Measurements from ENCODE around the gene NDUFV2.

The NDUFV2 gene

DNA sequence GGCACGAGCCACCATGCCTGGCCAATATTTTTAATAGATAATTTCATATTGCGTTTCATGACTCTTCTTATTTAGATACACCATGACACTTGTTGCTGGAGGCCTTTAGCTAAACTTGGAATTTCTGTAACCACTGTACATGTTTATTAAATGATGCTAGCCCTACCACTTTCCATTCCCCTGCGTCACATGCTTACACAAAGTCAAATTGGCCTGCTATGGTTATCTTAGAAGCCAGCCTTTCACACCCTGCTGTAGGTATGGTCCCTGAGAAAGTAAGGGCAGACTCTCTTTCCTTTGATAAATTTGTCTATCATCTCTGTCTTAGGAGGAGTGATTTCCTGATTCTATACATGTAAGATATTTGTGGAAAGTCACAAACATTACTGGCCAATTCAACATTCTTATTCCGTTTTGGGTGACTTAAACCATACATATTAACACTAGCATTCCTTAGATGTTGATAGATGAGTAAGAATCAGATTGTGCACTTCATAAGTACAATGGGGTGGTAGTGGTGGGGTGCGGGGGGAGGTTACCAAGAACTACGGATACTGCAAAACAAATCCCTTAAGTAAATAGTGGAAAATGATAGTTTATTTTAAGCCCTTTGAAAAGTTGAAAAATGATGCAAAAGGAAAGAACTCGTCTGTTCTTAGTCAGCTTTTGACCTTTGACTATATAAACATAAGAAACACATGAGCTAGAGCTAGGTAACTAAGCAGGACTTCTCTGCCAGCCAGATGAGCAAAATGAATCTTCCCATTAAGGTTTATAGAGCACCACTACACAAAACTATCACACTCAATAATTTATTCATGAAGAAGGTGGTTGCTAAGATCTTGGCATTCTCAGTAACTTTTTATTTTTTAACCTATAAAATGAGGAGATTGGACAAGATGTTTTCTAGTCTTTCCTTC is 7.9 kb upstream of the NDUFV2 start:
- DNase-seq (ENCODE audit: low spot score) = no peak
- in situ Hi-C loops (cut with MboI; ENCODE audit: low pct_unique_long_range_greater_than_20kb, low sequenced_read_pairs, unreplicated experiment) = no loop called here
- no peak for TF ChIP-seq CTCF (IDR thresholded peaks at IDR 0.05; ENCODE audit: extremely low read depth, insufficient read depth, missing control alignments)

GRCh38 chr18:9095297-9096006 is 7.0 kb upstream of the NDUFV2 start:
- no peak for TF ChIP-seq CTCF (IDR thresholded peaks at IDR 0.05; ENCODE audit: extremely low read depth, insufficient read depth, missing control alignments)
- in situ Hi-C loops (cut with MboI; ENCODE audit: low pct_unique_long_range_greater_than_20kb, low sequenced_read_pairs, unreplicated experiment) = no loop called here
- peak; percentile 50 for DNase-seq (ENCODE audit: low spot score)

- no peak for DNase-seq (ENCODE audit: low spot score)
- in situ Hi-C loops (cut with MboI; ENCODE audit: low pct_unique_long_range_greater_than_20kb, low sequenced_read_pairs, unreplicated experiment) = no loop called here
- TF ChIP-seq CTCF (IDR thresholded peaks at IDR 0.05; ENCODE audit: extremely low read depth, insufficient read depth, missing control alignments) = no peak
Observed at GRCh38 chr18:9096007-9096371, 6.5 kb upstream of the NDUFV2 start.

GRCh38 chr18:9096685-9097084 is 5.8 kb upstream of the NDUFV2 start:
- no peak for TF ChIP-seq CTCF (IDR thresholded peaks at IDR 0.05; ENCODE audit: extremely low read depth, insufficient read depth, missing control alignments)
- in situ Hi-C loops (cut with MboI; ENCODE audit: low pct_unique_long_range_greater_than_20kb, low sequenced_read_pairs, unreplicated experiment) = no loop called here

DNA sequence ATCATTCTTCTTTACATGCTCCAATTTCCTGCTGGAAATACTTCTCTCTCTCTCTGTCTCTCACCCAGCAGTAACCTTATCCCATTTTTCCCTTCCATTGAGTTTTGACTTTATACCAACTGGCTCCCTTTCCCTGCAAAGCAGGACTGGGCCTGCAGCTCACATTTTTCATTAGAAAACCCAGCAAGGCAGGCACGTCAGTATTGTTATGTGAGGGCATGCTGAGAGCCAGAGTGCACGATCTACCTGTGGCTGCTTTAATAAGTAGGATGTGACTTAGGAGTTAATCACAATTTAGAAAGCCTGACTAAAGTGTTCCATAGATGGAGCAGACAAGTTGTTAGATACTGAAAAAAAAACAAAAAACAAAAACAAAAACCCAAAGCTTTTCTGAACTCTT is 5.2 kb upstream of the NDUFV2 start:
- DNase-seq (ENCODE audit: low spot score) = no peak
- in situ Hi-C loops (cut with MboI; ENCODE audit: low pct_unique_long_range_greater_than_20kb, low sequenced_read_pairs, unreplicated experiment) = no loop called here
- no peak for TF ChIP-seq CTCF (IDR thresholded peaks at IDR 0.05; ENCODE audit: extremely low read depth, insufficient read depth, missing control alignments)

More at GRCh38 chr18:9096685-9097084, 5.8 kb upstream of the NDUFV2 start:
- no peak for DNase-seq (ENCODE audit: low spot score)

- no peak for TF ChIP-seq CTCF (IDR thresholded peaks at IDR 0.05; ENCODE audit: extremely low read depth, insufficient read depth, missing control alignments)
- no peak for DNase-seq (ENCODE audit: low spot score)
- in situ Hi-C loops (cut with MboI; ENCODE audit: low pct_unique_long_range_greater_than_20kb, low sequenced_read_pairs, unreplicated experiment) = no loop called here
Observed at GRCh38 chr18:9100796-9101195, 1.7 kb upstream of the NDUFV2 start.

Measured in GM13977 (cell line).